ENCODE results near the gene KIAA1958.
A peak's percentile ranks its signal among the peaks of the same experiment; 100 is the strongest.
"Not testable (repeated sequence)": the region's sequence is repeated elsewhere in the genome, so short reads cannot be mapped to it uniquely, and the experiment has no call there.

KIAA1958 gene

GRCh38 chr9:112659906-112660305, 173.3 kb downstream of the KIAA1958 start:
- no peak for DNase-seq (ENCODE audit: low read depth in 2 of 2)

GRCh38 chr9:112663681-112664080, 177.1 kb downstream of the KIAA1958 start:
- no peak for DNase-seq (ENCODE audit: low read depth in 2 of 2)

- DNase-seq (ENCODE audit: low read depth in 2 of 2): no peak
Measured at GRCh38 chr9:112664531-112664930, 177.9 kb downstream of the KIAA1958 start.

GRCh38 chr9:112665347-112665746, 178.7 kb downstream of the KIAA1958 start:
- no peak for DNase-seq (ENCODE audit: low read depth in 2 of 2)

- DNase-seq (ENCODE audit: low read depth in 2 of 2): no peak
Measured at GRCh38 chr9:112669326-112669725, 182.7 kb downstream of the KIAA1958 start.

GRCh38 chr9:112670991-112671625, 184.5 kb downstream of the KIAA1958 start:
- DNase-seq (ENCODE audit: low read depth in 2 of 2): no peak

- not testable (repeated sequence) for DNase-seq (ENCODE audit: low read depth in 2 of 2)
Measured at GRCh38 chr9:112673221-112673620, 186.6 kb downstream of the KIAA1958 start.

GRCh38 chr9:112677040-112677439, 190.4 kb downstream of the KIAA1958 start:
- DNase-seq (ENCODE audit: low read depth in 2 of 2): no peak

- no peak for DNase-seq (ENCODE audit: low read depth in 2 of 2)
Measured at GRCh38 chr9:112680731-112681402, 194.2 kb downstream of the KIAA1958 start.

GRCh38 chr9:112689161-112689740, 202.6 kb downstream of the KIAA1958 start:
- no peak for DNase-seq (ENCODE audit: low read depth in 2 of 2)

GRCh38 chr9:112694706-112695555, 208.3 kb downstream of the KIAA1958 start:
- DNase-seq (ENCODE audit: low read depth in 2 of 2): no peak

GRCh38 chr9:112696461-112696860, 209.8 kb downstream of the KIAA1958 start:
- no peak for DNase-seq (ENCODE audit: low read depth in 2 of 2)

GRCh38 chr9:112699230-112699629, 212.6 kb downstream of the KIAA1958 start:
- DNase-seq (ENCODE audit: low read depth in 2 of 2): no peak

GRCh38 chr9:112700085-112700484, 213.5 kb downstream of the KIAA1958 start:
- no peak for DNase-seq (ENCODE audit: low read depth in 2 of 2)

- DNase-seq (ENCODE audit: low read depth in 2 of 2): no peak
Measured at GRCh38 chr9:112703304-112703703, 216.7 kb downstream of the KIAA1958 start.

- no peak for DNase-seq (ENCODE audit: low read depth in 2 of 2)
Measured at GRCh38 chr9:112705768-112706427, 219.3 kb downstream of the KIAA1958 start.

- DNase-seq (ENCODE audit: low read depth in 2 of 2): no peak
Measured at GRCh38 chr9:112711050-112711689, 224.5 kb downstream of the KIAA1958 start.

- DNase-seq (ENCODE audit: low read depth in 2 of 2): no peak
Measured at GRCh38 chr9:112712678-112713077, 226.1 kb downstream of the KIAA1958 start.

- DNase-seq (ENCODE audit: low read depth in 2 of 2): peak; percentile 94 to 95
Measured at GRCh38 chr9:112717661-112718331, 231.2 kb downstream of the KIAA1958 start, which contains the start of gene INIP. INIP (minus strand) TSS chr9:112718117; CDS start chr9:112716485, 1,632 bp downstream.
